K562 (cell line): Measurements from ENCODE around the gene CDT1.

ENCODE experiments used
- CREBBP ChIP-seq: IDR thresholded peaks from one replicate; pipeline ENCODE4 v1.6.1; 2012; ENCODE audit warnings: low read depth, mild to moderate bottlenecking, control low read depth, inconsistent platforms, low read length
- CTCF ChIP-seq, 3 experiments: IDR thresholded peaks in 2 of 3; conservative IDR thresholded peaks in 1 of 3; 2 replicates each; pipeline ENCODE4 v1.5.1; 2011 to 2012; ENCODE audit warnings: low read length in 3 of 3, mild to moderate bottlenecking in 3 of 3, control low read depth in 2 of 3, improper control_type of control experiment in 1 of 3, inconsistent platforms in 1 of 3, low read depth in 1 of 3, mixed read lengths in 1 of 3, moderate library complexity in 1 of 3; ENCODE audit not compliant: insufficient read depth in 2 of 3
- HMGXB4 ChIP-seq: sonication (generic); formaldehyde crosslinking; IDR thresholded peaks from 2 replicates; pipeline ENCODE4 v1.8.1; 2023; ENCODE audit warnings: mild to moderate bottlenecking, missing genetic modification reagents
- IRF1 ChIP-seq: sonication (generic); formaldehyde crosslinking; IDR thresholded peaks from 2 replicates; pipeline ENCODE4 v1.8.0; 2022; ENCODE audit warnings: missing genetic modification reagents, mild to moderate bottlenecking, borderline replicate concordance
- NFE2L1 ChIP-seq: fragments of 450-650 bp; IDR thresholded peaks from 2 replicates; pipeline ENCODE4 v1.6.1; 2016; ENCODE audit warnings: missing genetic modification characterization, low read depth, mild to moderate bottlenecking, missing compliant biosample characterization, moderate library complexity, borderline replicate concordance
- NR2C2 ChIP-seq, 2 experiments: fragments of 200-800 bp in 1 of 2; sonication (Bioruptor generic) in 1 of 2; sonication (generic) in 1 of 2; formaldehyde crosslinking in 1 of 2; IDR thresholded peaks; 2 replicates each; pipeline versions ENCODE4 v1.6.1 to v1.8.0; 2016 to 2022; ENCODE audit warnings: mild to moderate bottlenecking in 1 of 2, missing compliant biosample characterization in 1 of 2, missing genetic modification characterization in 1 of 2, missing genetic modification reagents in 1 of 2
- PHF21A ChIP-seq: fragments of 450-650 bp; IDR thresholded peaks from 2 replicates; pipeline ENCODE4 v1.6.1; 2017; ENCODE audit warnings: low read depth, borderline replicate concordance
- REST ChIP-seq, 2 experiments: fragments of 450-650 bp; formaldehyde crosslinking in 1 of 2; IDR thresholded peaks; 2 replicates each; pipeline versions ENCODE4 v1.4.0 to v1.6.1; 2014 to 2020; ENCODE audit warnings: mild to moderate bottlenecking in 2 of 2, borderline replicate concordance in 1 of 2, low read depth in 1 of 2
- SP2 ChIP-seq: IDR thresholded peaks from 2 replicates; pipeline ENCODE4 v1.6.1; 2011; ENCODE audit warnings: mild to moderate bottlenecking, low read depth, low read length, moderate library complexity; ENCODE audit not compliant: poor library complexity, severe bottlenecking; ENCODE audit errors: extremely low read depth
- TCF7L2 ChIP-seq: fragments of 150-350 bp; IDR thresholded peaks from 2 replicates; pipeline ENCODE4 v1.6.1; 2016; ENCODE audit warnings: low read depth, mild to moderate bottlenecking, low read length, moderate library complexity
- XRCC3 ChIP-seq: fragments of 450-650 bp; IDR thresholded peaks from 2 replicates; pipeline ENCODE4 v1.6.1; 2017; ENCODE audit warnings: mild to moderate bottlenecking, moderate library complexity
- TF ChIP-seq, protein P1 (sequence below): fragments of 450-650 bp; formaldehyde crosslinking; IDR thresholded peaks from 2 replicates; pipeline ENCODE4 v1.4.0; 2020; ENCODE audit warnings: mild to moderate bottlenecking, mixed read lengths

GRCh38 chr16:88809068-88809675 is 5.6 kb downstream of the CDT1 start:
- TF ChIP-seq NR2C2 (CRISPR knock-in tag; IDR thresholded peaks at IDR 0.05) (no peak), NR2C2 (tag; IDR thresholded peaks at IDR 0.05) (no peak), IRF1 (CRISPR knock-in tag) (no peak), HMGXB4 (no peak; the same call in 1 of the 2 replicates), CREBBP (no peak), REST (IDR thresholded peaks at IDR 0.05; ENCODE audit: borderline replicate concordance) (no peak), REST (CRISPR knock-in tag; IDR thresholded peaks at IDR 0.05; ENCODE audit: low read depth) (no peak), SP2 (no peak), NFE2L1 (no peak), XRCC3 (no peak), PHF21A (no peak), CTCF (IDR thresholded peaks at IDR 0.05 in 2 of 3, conservative IDR thresholded peaks at IDR 0.05 in 1 of 3; ENCODE audit: insufficient read depth in 2 of 3, low read depth in 1 of 3, low read length in 3 of 3) (no peak), TCF7L2 (no peak)
- TF ChIP-seq, protein P1, sequence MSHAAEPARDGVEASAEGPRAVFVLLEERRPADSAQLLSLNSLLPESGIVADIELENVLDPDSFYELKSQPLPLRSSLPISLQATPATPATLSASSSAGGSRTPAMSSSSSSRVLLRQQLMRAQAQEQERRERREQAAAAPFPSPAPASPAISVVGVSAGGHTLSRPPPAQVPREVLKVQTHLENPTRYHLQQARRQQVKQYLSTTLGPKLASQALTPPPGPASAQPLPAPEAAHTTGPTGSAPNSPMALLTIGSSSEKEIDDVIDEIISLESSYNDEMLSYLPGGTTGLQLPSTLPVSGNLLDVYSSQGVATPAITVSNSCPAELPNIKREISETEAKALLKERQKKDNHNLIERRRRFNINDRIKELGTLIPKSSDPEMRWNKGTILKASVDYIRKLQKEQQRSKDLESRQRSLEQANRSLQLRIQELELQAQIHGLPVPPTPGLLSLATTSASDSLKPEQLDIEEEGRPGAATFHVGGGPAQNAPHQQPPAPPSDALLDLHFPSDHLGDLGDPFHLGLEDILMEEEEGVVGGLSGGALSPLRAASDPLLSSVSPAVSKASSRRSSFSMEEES = no peak
